ENCODE results near the gene ALG13. TPM values are rescaled to one million over a fixed set of nuclear protein-coding genes. Genes with fewer than 3 reads are reported as not detected.
"Not testable (repeated sequence)": the region's sequence is repeated elsewhere in the genome, so short reads cannot be mapped to it uniquely, and the experiment has no call there.

The ALG13 gene
- 10 to 100 TPM; 51.9 to 53.3 TPM for total RNA-seq

GRCh38 chrX:111680988-111681779 lies at the start of gene ALG13:
Gene ALG13, plus strand, starts transcription at chrX:111681170. Its CDS starts 49 bp downstream, at chrX:111681219.
- intact Hi-C loops (cut with micrococcal nuclease): no loop called here

GRCh38 chrX:111634823-111635729 lies 45.9 kb upstream of the ALG13 start:
- Mint-ChIP-seq H3K4me3 (no peak overlapping the region), H3K27me3 (no peaks in the 10 kb centered on the region), H3K4me1 (ENCODE audit: low read depth) (no peaks in the 10 kb centered on the region), H3K9me3 (no peaks in the 10 kb centered on the region), H3K36me3 (ENCODE audit: low read depth) (no peaks in the 10 kb centered on the region), H3K27ac (no peak overlapping the region)
- POLR2A ChIA-PET: no interaction called here
- ATAC-seq (no peak), DNase-seq (no peak)
- no peak for TF ChIP-seq CTCF (IDR thresholded peaks at IDR 0.05)
- intact Hi-C loops (cut with micrococcal nuclease): no loop called here
- CTCF ChIA-PET: no interaction called here

More at GRCh38 chrX:111680988-111681779, at the start of gene ALG13:
- peak; percentile 55 for TF ChIP-seq CTCF (IDR thresholded peaks at IDR 0.05)
- POLR2A ChIA-PET: interaction anchor here (0.7 to 1.3 kb wide), 5 partner anchors 8 to 38 kb away, joined by 3 to 6 read pairs (median 3); no protein-coding TSS in a partner anchor
- Mint-ChIP-seq H3K36me3 (ENCODE audit: low read depth) (peaks cover 25% of the 10 kb centered on the region), H3K4me1 (ENCODE audit: low read depth) (peaks cover 27% of the 10 kb centered on the region), H3K27ac (peak within 1 kb of the TSS; percentile 97), H3K4me3 (peak within 1 kb of the TSS; percentile 83), H3K9me3 (no peaks in the 10 kb centered on the region), H3K27me3 (no peaks in the 10 kb centered on the region)
- CTCF ChIA-PET: no interaction called here
- DNase-seq (peak; percentile 91), ATAC-seq (peak; percentile 93)

GRCh38 chrX:111641969-111642368 lies 39.0 kb upstream of the ALG13 start:
- POLR2A ChIA-PET: no interaction called here
- Mint-ChIP-seq H3K27me3 (no peaks in the 10 kb centered on the region), H3K4me1 (ENCODE audit: low read depth) (no peaks in the 10 kb centered on the region), H3K36me3 (ENCODE audit: low read depth) (no peaks in the 10 kb centered on the region), H3K4me3 (no peak overlapping the region), H3K27ac (no peak overlapping the region), H3K9me3 (no peaks in the 10 kb centered on the region)
- no peak for TF ChIP-seq CTCF (IDR thresholded peaks at IDR 0.05)
- DNase-seq (no peak), ATAC-seq (no peak)
- intact Hi-C loops (cut with micrococcal nuclease): no loop called here
- CTCF ChIA-PET: no interaction called here

- H3K27ac Mint-ChIP-seq; H3K4me1 Mint-ChIP-seq (ENCODE audit: low read depth); ATAC-seq; H3K27me3 Mint-ChIP-seq; H3K4me3 Mint-ChIP-seq; H3K9me3 Mint-ChIP-seq; CTCF ChIA-PET; DNase-seq; H3K36me3 Mint-ChIP-seq (ENCODE audit: low read depth); POLR2A ChIA-PET; intact Hi-C loops (cut with micrococcal nuclease): not testable (repeated sequence)
Measured at GRCh38 chrX:111645165-111645564, 35.8 kb upstream of the ALG13 start.

GRCh38 chrX:111645607-111646006 lies 35.4 kb upstream of the ALG13 start:
- TF ChIP-seq CTCF (IDR thresholded peaks at IDR 0.05): no peak
- no peak overlapping the region for H3K4me3 Mint-ChIP-seq
- no peaks in the 10 kb centered on the region for H3K36me3 Mint-ChIP-seq (ENCODE audit: low read depth)
- H3K9me3 Mint-ChIP-seq: peaks cover 5% of the 10 kb centered on the region
- H3K4me1 Mint-ChIP-seq (ENCODE audit: low read depth): no peaks in the 10 kb centered on the region
- CTCF ChIA-PET: no interaction called here
- ATAC-seq (no peak), DNase-seq (no peak)
- no peak overlapping the region for H3K27ac Mint-ChIP-seq
- intact Hi-C loops (cut with micrococcal nuclease): no loop called here
- H3K27me3 Mint-ChIP-seq: no peaks in the 10 kb centered on the region
- POLR2A ChIA-PET: no interaction called here
